ENCODE measurements around the gene SSC5D.
A peak's percentile ranks its signal among the peaks of the same experiment; 100 is the strongest.

Gene SSC5D

DNA sequence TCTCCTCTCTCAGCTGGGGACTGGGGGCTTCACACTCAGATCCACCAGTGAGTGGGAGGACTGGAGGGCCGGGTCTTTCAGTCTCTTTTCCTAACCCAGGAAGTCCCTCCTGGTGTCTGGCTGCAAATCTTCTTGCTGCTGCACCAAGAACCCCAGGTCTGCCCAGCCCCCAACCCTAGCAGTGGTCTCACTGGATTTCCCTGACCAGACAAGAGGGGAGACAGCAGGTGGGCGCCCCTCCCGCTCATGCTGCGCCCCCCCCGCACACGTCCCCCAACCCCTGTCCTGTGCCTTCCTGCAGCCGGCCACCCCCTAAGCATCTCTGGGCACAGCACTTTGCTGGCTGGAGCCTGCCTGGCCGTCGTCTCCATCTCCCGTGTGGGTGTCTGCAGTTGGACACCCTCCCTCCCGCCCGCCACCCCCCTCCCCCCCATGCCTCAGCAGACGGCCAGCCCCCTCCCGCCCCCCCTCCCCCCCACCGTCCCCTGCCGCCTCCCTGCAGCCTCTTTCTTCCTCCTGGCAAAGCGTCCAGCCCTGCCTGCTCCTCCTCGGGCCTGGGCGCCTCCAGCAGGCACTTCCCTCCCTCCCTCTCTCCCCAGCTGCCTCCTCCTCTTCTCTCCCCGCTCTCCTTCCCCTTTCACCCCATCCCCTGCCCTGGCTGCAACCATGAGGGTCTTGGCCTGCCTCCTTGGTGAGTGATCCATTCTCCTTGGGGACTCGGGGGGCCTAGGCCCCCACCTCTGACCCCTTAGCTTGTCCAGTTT, at the start of gene SSC5D:
Gene SSC5D, plus strand, starts transcription at position 513 of the 764 bp plus-strand sequence. Its CDS starts 154 bp downstream, at position 667.
- H3K4me3 ChIP-seq (replicated peaks; ENCODE audit: low read depth, low read length), result peak within 1 kb of the TSS; percentile 46
- peak; percentile 62 for DNase-seq (ENCODE audit: low read depth)

GRCh38 chr19:55439052-55439451, 49.2 kb upstream of the SSC5D start:
- H3K4me3 ChIP-seq (replicated peaks; ENCODE audit: low read depth, low read length), result no peak overlapping the region
- DNase-seq (ENCODE audit: low read depth), result no peak
- TF ChIP-seq, protein P1, sequence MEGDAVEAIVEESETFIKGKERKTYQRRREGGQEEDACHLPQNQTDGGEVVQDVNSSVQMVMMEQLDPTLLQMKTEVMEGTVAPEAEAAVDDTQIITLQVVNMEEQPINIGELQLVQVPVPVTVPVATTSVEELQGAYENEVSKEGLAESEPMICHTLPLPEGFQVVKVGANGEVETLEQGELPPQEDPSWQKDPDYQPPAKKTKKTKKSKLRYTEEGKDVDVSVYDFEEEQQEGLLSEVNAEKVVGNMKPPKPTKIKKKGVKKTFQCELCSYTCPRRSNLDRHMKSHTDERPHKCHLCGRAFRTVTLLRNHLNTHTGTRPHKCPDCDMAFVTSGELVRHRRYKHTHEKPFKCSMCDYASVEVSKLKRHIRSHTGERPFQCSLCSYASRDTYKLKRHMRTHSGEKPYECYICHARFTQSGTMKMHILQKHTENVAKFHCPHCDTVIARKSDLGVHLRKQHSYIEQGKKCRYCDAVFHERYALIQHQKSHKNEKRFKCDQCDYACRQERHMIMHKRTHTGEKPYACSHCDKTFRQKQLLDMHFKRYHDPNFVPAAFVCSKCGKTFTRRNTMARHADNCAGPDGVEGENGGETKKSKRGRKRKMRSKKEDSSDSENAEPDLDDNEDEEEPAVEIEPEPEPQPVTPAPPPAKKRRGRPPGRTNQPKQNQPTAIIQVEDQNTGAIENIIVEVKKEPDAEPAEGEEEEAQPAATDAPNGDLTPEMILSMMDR (IDR thresholded peaks at IDR 0.05; ENCODE audit: low read length, missing control alignments), result no peak

More for the DNA sequence above, at the start of gene SSC5D:
- TF ChIP-seq, protein P1 (IDR thresholded peaks at IDR 0.05; ENCODE audit: low read length, missing control alignments), result no peak

GRCh38 chr19:55440411-55441105, 47.7 kb upstream of the SSC5D start:
- no peak overlapping the region for H3K4me3 ChIP-seq (replicated peaks; ENCODE audit: low read depth, low read length)
- no peak for DNase-seq (ENCODE audit: low read depth)
- TF ChIP-seq, protein P1 (IDR thresholded peaks at IDR 0.05; ENCODE audit: low read length, missing control alignments), result no peak

DNA sequence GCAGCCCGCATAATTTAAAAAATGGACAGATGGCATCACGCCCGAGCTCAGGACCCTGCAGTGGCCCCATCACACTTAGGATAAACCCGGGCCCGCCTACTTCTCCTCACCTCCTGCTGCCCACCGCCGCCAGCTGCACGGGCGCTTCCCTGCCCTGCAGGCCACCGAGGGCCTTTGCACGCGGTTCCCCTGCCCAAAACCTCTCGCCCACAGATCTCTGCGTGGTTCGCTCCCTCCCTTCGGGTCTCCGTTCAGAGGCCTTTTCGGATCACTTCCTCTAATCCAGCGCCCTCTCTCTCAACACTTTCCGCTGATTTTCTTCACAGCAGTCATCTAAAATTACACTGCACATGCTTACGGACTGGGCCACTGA, 46.9 kb upstream of the SSC5D start:
- TF ChIP-seq, protein P1 (IDR thresholded peaks at IDR 0.05; ENCODE audit: low read length, missing control alignments), result no peak
- DNase-seq (ENCODE audit: low read depth), result no peak
- no peak overlapping the region for H3K4me3 ChIP-seq (replicated peaks; ENCODE audit: low read depth, low read length)

DNA sequence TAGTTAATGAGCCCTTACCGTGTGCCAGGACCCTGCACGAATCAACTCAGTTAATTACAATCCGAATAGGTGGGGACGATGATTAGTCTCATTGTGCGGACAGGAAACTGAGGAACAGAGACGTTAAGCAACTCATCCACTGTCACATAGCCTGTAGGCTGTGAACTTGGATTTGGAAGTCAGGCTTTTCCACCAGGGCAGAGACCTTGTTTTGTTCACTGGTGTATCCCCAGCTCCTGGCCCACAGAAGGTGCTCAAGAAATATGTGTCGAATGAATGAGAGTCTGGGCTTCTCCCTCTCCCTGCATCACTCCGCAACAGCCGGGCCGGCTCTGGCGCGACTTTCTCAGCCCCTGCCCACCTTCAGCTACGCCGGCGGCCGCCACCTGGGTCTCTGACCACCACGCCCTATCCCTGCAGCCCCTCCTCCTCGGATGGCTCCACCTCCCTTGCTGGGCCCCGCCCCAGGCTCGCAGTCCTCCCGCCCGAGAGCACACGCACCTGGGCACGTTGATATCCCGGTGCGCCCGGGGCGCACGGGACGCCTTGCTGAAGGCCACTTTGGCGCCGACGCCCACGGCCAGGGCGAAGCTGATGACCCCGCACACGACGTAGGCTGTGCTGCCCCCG, 46.4 kb upstream of the SSC5D start:
- no peak for DNase-seq (ENCODE audit: low read depth)
- no peak overlapping the region for H3K4me3 ChIP-seq (replicated peaks; ENCODE audit: low read depth, low read length)
- TF ChIP-seq, protein P1 (IDR thresholded peaks at IDR 0.05; ENCODE audit: low read length, missing control alignments), result no peak

DNA sequence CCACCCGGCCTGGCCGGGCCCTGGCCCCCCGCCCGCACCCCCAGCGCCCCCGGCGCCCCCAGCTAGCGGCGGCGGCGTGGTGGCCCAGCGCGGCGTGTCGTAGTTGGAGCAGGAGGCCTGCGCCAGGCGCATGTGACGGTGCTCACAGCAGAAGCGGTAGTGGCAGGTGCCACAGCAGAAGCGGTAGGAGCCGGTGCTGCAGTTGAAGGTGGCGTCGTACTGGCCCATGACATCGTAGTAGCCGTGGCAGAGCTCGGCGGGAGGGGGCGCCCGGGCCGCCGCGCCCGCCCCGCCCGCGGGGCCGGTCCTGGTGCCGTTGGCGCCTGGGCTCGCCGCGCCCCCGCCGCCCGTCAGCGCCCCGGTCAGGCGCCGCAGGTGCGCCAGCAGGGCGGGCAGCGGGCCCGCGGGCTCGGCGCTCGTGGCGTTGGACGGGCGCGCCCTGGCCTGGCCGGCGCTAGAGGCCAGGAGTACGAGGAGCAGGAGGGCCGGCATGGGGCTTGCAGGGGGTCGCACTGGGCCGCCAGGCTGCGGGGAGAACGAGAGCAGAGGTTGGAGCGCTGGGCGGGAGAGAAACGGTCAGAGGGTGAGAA, 45.8 kb upstream of the SSC5D start:
- TF ChIP-seq, protein P1 (IDR thresholded peaks at IDR 0.05; ENCODE audit: low read length, missing control alignments), result no peak
- no peak overlapping the region for H3K4me3 ChIP-seq (replicated peaks; ENCODE audit: low read depth, low read length)
- no peak for DNase-seq (ENCODE audit: low read depth)
